Loucy (cell line): ENCODE results near the gene TOP3B.

Experiments used
- H2AFZ ChIP-seq: fragments of 200-600 bp; sonication (generic); 2 replicates; pipeline ENCODE4 v1.6.0; 2016; ENCODE audit warnings: antibody characterized with exemption, mild to moderate bottlenecking, low read length, moderate library complexity
- H3F3A ChIP-seq: fragments of 200-600 bp; 2 replicates; pipeline ENCODE4 v1.6.0; 2016; ENCODE audit warnings: antibody characterized with exemption, low read depth, mild to moderate bottlenecking
- H3K27me3 ChIP-seq: fragments of 200-600 bp; sonication (generic); 2 replicates; pipeline ENCODE4 v1.6.1; 2014; ENCODE audit warnings: low read length, mild to moderate bottlenecking; ENCODE audit not compliant: insufficient read depth, poor library complexity, severe bottlenecking
- H3K36me3 ChIP-seq: fragments of 200-600 bp; sonication (generic); 2 replicates; pipeline ENCODE4 v1.6.1; 2016; ENCODE audit warnings: low read length; ENCODE audit not compliant: insufficient read depth
- H3K4me1 ChIP-seq: fragments of 200-600 bp; sonication (generic); 2 replicates; pipeline ENCODE4 v1.5.1; 2014; ENCODE audit warnings: low read length, mild to moderate bottlenecking; ENCODE audit not compliant: insufficient read depth, poor library complexity, severe bottlenecking
- H3K4me2 ChIP-seq: fragments of 200-600 bp; sonication (generic); 2 replicates; pipeline ENCODE4 v1.6.0; 2014; ENCODE audit warnings: antibody characterized with exemption, low read length, low read depth, mild to moderate bottlenecking; ENCODE audit not compliant: poor library complexity, severe bottlenecking
- H3K4me3 ChIP-seq: fragments of 200-600 bp; sonication (generic); 2 replicates; pipeline ENCODE4 v1.5.1; 2014; ENCODE audit warnings: low read length, mild to moderate bottlenecking, mixed read lengths; ENCODE audit not compliant: poor library complexity, severe bottlenecking
- H3K79me2 ChIP-seq: fragments of 200-600 bp; sonication (generic); 2 replicates; pipeline ENCODE4 v1.6.1; 2014; ENCODE audit warnings: low read length; ENCODE audit not compliant: insufficient read depth
- H3K9ac ChIP-seq: fragments of 200-600 bp; sonication (generic); 2 replicates; pipeline ENCODE4 v1.6.0; 2014; ENCODE audit warnings: mild to moderate bottlenecking, low read depth, low read length, moderate library complexity; ENCODE audit not compliant: poor library complexity, severe bottlenecking
- H3K9me2 ChIP-seq: fragments of 200-600 bp; sonication (generic); replicated peaks from 2 replicates; pipeline ENCODE4 v1.6.1; 2016; ENCODE audit warnings: low read depth, low read length, mixed read lengths
- H3K9me3 ChIP-seq: fragments of 200-600 bp; sonication (generic); 2 replicates; pipeline ENCODE4 v1.6.1; 2014; ENCODE audit warnings: mild to moderate bottlenecking, antibody characterized with exemption, low read length, low read depth; ENCODE audit not compliant: insufficient read depth
- H4K20me1 ChIP-seq: fragments of 200-600 bp; sonication (generic); 2 replicates; pipeline ENCODE4 v1.6.0; 2014; ENCODE audit warnings: antibody characterized with exemption, low read length, mild to moderate bottlenecking; ENCODE audit not compliant: insufficient read depth, poor library complexity, severe bottlenecking
- CTCF ChIP-seq: fragments of 200-600 bp; sonication (generic); conservative IDR thresholded peaks from 2 replicates; pipeline ENCODE4 v1.5.1; 2014; ENCODE audit warnings: mild to moderate bottlenecking, antibody characterized with exemption, low read length
- EZH2phosphoT487 ChIP-seq: fragments of 200-600 bp; IDR thresholded peaks from 2 replicates; pipeline ENCODE4 v1.6.1; 2018; ENCODE audit warnings: antibody characterized with exemption, mild to moderate bottlenecking, moderate library complexity, borderline replicate concordance

The TOP3B gene

GRCh38 chr22:21991774-21992173, 9.2 kb upstream of the TOP3B start:
- Histone ChIP-seq H3K9me3 (no peaks in the 10 kb centered on the region), H3K27me3 (no peaks in the 10 kb centered on the region), H3K9ac (no peak overlapping the region), H3K9me2 (no peaks in the 10 kb centered on the region), H3K4me3 (no peak overlapping the region), H2AFZ (no peak overlapping the region), H3K4me1 (no peaks in the 10 kb centered on the region), H3K4me2 (no peak overlapping the region), H4K20me1 (no peaks in the 10 kb centered on the region), H3F3A (no peaks in the 10 kb centered on the region), H3K36me3 (no peaks in the 10 kb centered on the region), H3K79me2 (no peaks in the 10 kb centered on the region)
- TF ChIP-seq EZH2phosphoT487, result no peak

- no peaks in the 10 kb centered on the region for H3F3A ChIP-seq
- no peak overlapping the region for H3K4me2 ChIP-seq
- no peaks in the 10 kb centered on the region for H3K36me3 ChIP-seq
- H2AFZ ChIP-seq, result no peak overlapping the region
- TF ChIP-seq EZH2phosphoT487 (no peak), CTCF (no peak)
- H3K4me1 ChIP-seq, result no peaks in the 10 kb centered on the region
- no peaks in the 10 kb centered on the region for H4K20me1 ChIP-seq
- no peaks in the 10 kb centered on the region for H3K9me3 ChIP-seq
- no peaks in the 10 kb centered on the region for H3K27me3 ChIP-seq
- no peak overlapping the region for H3K9ac ChIP-seq
- no peaks in the 10 kb centered on the region for H3K9me2 ChIP-seq
- H3K4me3 ChIP-seq, result no peak overlapping the region
- H3K79me2 ChIP-seq, result no peaks in the 10 kb centered on the region
Observed at GRCh38 chr22:21991304-21991596, 8.7 kb upstream of the TOP3B start.

GRCh38 chr22:21990445-21991303, 8.1 kb upstream of the TOP3B start:
- Histone ChIP-seq H2AFZ (no peak overlapping the region), H3K79me2 (no peaks in the 10 kb centered on the region), H3K4me3 (no peak overlapping the region), H3K9me3 (no peaks in the 10 kb centered on the region), H3K4me2 (no peak overlapping the region), H3K9me2 (no peaks in the 10 kb centered on the region), H3F3A (no peaks in the 10 kb centered on the region), H4K20me1 (no peaks in the 10 kb centered on the region), H3K27me3 (no peaks in the 10 kb centered on the region), H3K9ac (no peak overlapping the region), H3K4me1 (no peaks in the 10 kb centered on the region), H3K36me3 (no peaks in the 10 kb centered on the region)
- TF ChIP-seq CTCF, result no peak
- TF ChIP-seq EZH2phosphoT487, result no peak

GRCh38 chr22:21989049-21989448, 6.5 kb upstream of the TOP3B start:
- H2AFZ ChIP-seq, result no peak overlapping the region
- H3K36me3 ChIP-seq, result no peaks in the 10 kb centered on the region
- H3K4me1 ChIP-seq, result no peaks in the 10 kb centered on the region
- no peaks in the 10 kb centered on the region for H4K20me1 ChIP-seq
- H3K9me3 ChIP-seq, result no peaks in the 10 kb centered on the region
- TF ChIP-seq CTCF (no peak), EZH2phosphoT487 (no peak)
- H3K4me3 ChIP-seq, result no peak overlapping the region
- H3K9ac ChIP-seq, result no peak overlapping the region
- no peaks in the 10 kb centered on the region for H3K9me2 ChIP-seq
- H3K79me2 ChIP-seq, result no peaks in the 10 kb centered on the region
- no peaks in the 10 kb centered on the region for H3K27me3 ChIP-seq
- no peaks in the 10 kb centered on the region for H3F3A ChIP-seq
- H3K4me2 ChIP-seq, result no peak overlapping the region
